ENCODE results near the gene SLC35A2. TPM values are rescaled to one million over a fixed set of nuclear protein-coding genes. Genes with fewer than 3 reads are reported as not detected.

SLC35A2 gene
- total and polyA plus RNA-seq, 2 of the 4 experiments (the other 2 are of a cell fraction) = 10.8 to 48.3 TPM

DNA sequence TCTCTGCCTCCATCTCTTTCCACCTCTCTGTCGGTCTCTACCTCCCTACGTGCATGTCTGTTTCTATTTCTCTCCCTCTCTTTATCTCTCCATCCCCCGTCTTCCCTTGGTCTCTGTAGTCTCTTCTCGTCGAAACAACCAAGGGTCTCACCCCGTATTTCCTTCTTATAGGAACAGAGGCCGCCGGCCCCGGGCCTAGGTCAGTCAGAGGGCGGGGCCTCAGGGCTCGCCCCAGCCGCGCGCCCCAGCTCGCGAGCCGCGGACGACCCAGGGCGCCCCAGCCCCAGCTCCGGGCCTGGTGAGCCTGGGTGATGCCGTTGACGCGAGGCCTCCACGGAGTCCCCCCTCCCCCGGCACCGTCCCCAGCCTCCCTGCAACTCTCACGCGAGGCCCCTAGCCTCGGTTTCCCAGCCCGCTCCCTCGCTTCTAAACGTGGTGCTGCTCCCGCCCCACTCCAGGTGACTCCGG is 20.5 kb downstream of the SLC35A2 start:
- Histone ChIP-seq H2AK9ac (replicated peaks; ENCODE audit: low read depth, low read length, poor library complexity) (no peak overlapping the region), H2BK120ac (ENCODE audit: low read depth, low read length) (no peak overlapping the region), H4K20me1 (ENCODE audit: insufficient read depth, low read length) (no peaks in the 10 kb centered on the region), H3K4me3 (ENCODE audit: insufficient read depth, low read depth, low read length) (peak overlapping the region; percentile 32), H3K23ac (ENCODE audit: low read depth, low read length) (no peak overlapping the region), H3K18ac (ENCODE audit: low read depth, low read length) (no peak overlapping the region), H3K9ac (ENCODE audit: low read depth, low read length) (peak overlapping the region; percentile 25; the same call in 1 of the 2 replicates), H3K4me2 (ENCODE audit: low read depth, low read length) (peak overlapping the region; percentile 65), H2AFZ (replicated peaks; ENCODE audit: low read length, poor library complexity) (peak overlapping the region; percentile 84), H2BK5ac (ENCODE audit: low read depth, low read length, poor library complexity, severe bottlenecking) (no peak overlapping the region), H3K79me1 (ENCODE audit: low read depth in 1 of 2, low read length in 2 of 2) (peaks cover 0 to 8% of the 10 kb centered on the region in 2 experiments; a peak in 1 of 4 replicates), H2BK20ac (ENCODE audit: low read depth, low read length) (no peak overlapping the region), H3K4ac (ENCODE audit: low read depth, low read length) (no peak overlapping the region), H2BK15ac (ENCODE audit: low read depth, low read length) (no peak overlapping the region), H4K91ac (ENCODE audit: insufficient read depth, low read depth, low read length) (no peak overlapping the region), H4K5ac (ENCODE audit: low read depth, low read length) (peak overlapping the region; percentile 49; the same call in 1 of the 2 replicates), H3K14ac (replicated peaks; ENCODE audit: low read depth, low read length) (no peak overlapping the region), H3K27ac (ENCODE audit: insufficient read depth, low read length) (no peak overlapping the region; the same call in 1 of the 2 replicates), H3K9me1 (ENCODE audit: insufficient read depth, low read length) (0 out of 2 replicates have a peak, but pooled peaks cover 7% of the 10 kb centered on the region), H3K36me3 (ENCODE audit: control insufficient read depth, insufficient read depth, low read length) (no peaks in the 10 kb centered on the region), H3K27me3 (ENCODE audit: control insufficient read depth, insufficient read depth, low read length) (no peaks in the 10 kb centered on the region), H4K8ac (ENCODE audit: low read depth in 2 of 2, low read length in 2 of 2) (peak overlapping the region; percentile 40 to 51; a peak in 1 of 4 replicates), H3K4me1 (ENCODE audit: control insufficient read depth, insufficient read depth, low read length) (no peaks in the 10 kb centered on the region), H3K9me3 (ENCODE audit: control insufficient read depth, insufficient read depth, low read length) (no peaks in the 10 kb centered on the region), H2AK5ac (ENCODE audit: low read depth, low read length) (no peak overlapping the region), H3K56ac (ENCODE audit: extremely low read depth, insufficient read depth, low read length) (no peak overlapping the region)
- no TSS peak for BruUV-seq (replicated peaks)
- ATAC-seq (ENCODE audit: low read depth) = peak; percentile 39
- in situ Hi-C loops (cut with MboI; ENCODE audit: low sequenced_read_pairs) (no loop called here), intact Hi-C loops (cut with micrococcal nuclease) (no loop called here), dilution Hi-C loops (cut with HindIII; ENCODE audit: low sequenced_read_pairs, unreplicated experiment) (no loop called here)
- ChIA-PET POLR2A (ENCODE audit: unreplicated experiment) (interaction anchor here (0.6 kb wide), 1 partner anchor 66 kb away, joined by 3 read pairs; no protein-coding TSS in a partner anchor), CTCF (interaction anchor here (0.6 kb wide), 1 partner anchor 195 kb away, joined by 4 read pairs; no protein-coding TSS in a partner anchor)
- no peak for TF ChIP-seq RFX5 (IDR thresholded peaks at IDR 0.05; ENCODE audit: low read depth, low read length)
- no peak for TF ChIP-seq CHD1 (IDR thresholded peaks at IDR 0.05; ENCODE audit: low read depth, low read length)
- TF ChIP-seq SMC3 (IDR thresholded peaks at IDR 0.05; ENCODE audit: low read depth, low read length) = no peak
- TF ChIP-seq POLR2A (IDR thresholded peaks at IDR 0.05; ENCODE audit: low read depth, low read length) = no peak
- TF ChIP-seq BHLHE40 (IDR thresholded peaks at IDR 0.05; ENCODE audit: low read depth, low read length) = no peak
- no peak for TF ChIP-seq MAFK (IDR thresholded peaks at IDR 0.05; ENCODE audit: low read depth, low read length)
- no peak for TF ChIP-seq FOS (IDR thresholded peaks at IDR 0.05; ENCODE audit: low read depth, low read length)
- TF ChIP-seq, protein P1, sequence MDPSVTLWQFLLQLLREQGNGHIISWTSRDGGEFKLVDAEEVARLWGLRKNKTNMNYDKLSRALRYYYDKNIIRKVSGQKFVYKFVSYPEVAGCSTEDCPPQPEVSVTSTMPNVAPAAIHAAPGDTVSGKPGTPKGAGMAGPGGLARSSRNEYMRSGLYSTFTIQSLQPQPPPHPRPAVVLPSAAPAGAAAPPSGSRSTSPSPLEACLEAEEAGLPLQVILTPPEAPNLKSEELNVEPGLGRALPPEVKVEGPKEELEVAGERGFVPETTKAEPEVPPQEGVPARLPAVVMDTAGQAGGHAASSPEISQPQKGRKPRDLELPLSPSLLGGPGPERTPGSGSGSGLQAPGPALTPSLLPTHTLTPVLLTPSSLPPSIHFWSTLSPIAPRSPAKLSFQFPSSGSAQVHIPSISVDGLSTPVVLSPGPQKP (IDR thresholded peaks at IDR 0.05; ENCODE audit: borderline replicate concordance, low read depth, low read length) = no peak
- TF ChIP-seq, protein P2, sequence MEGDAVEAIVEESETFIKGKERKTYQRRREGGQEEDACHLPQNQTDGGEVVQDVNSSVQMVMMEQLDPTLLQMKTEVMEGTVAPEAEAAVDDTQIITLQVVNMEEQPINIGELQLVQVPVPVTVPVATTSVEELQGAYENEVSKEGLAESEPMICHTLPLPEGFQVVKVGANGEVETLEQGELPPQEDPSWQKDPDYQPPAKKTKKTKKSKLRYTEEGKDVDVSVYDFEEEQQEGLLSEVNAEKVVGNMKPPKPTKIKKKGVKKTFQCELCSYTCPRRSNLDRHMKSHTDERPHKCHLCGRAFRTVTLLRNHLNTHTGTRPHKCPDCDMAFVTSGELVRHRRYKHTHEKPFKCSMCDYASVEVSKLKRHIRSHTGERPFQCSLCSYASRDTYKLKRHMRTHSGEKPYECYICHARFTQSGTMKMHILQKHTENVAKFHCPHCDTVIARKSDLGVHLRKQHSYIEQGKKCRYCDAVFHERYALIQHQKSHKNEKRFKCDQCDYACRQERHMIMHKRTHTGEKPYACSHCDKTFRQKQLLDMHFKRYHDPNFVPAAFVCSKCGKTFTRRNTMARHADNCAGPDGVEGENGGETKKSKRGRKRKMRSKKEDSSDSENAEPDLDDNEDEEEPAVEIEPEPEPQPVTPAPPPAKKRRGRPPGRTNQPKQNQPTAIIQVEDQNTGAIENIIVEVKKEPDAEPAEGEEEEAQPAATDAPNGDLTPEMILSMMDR (conservative IDR thresholded peaks at IDR 0.05; ENCODE audit: low read depth, low read length) = no peak
- TF ChIP-seq MXI1 (IDR thresholded peaks at IDR 0.05; ENCODE audit: borderline replicate concordance, low read depth, low read length) = no peak
- TF ChIP-seq MAZ (IDR thresholded peaks at IDR 0.05; ENCODE audit: borderline replicate concordance, low read depth, low read length) = no peak
- no peak for TF ChIP-seq NFE2L2 (IDR thresholded peaks at IDR 0.05; ENCODE audit: low read depth, low read length)
- no peak for TF ChIP-seq RCOR1 (IDR thresholded peaks at IDR 0.05; ENCODE audit: insufficient replicate concordance, low read length)
- no peak for TF ChIP-seq CEBPB (IDR thresholded peaks at IDR 0.05; ENCODE audit: low read depth, low read length)
- TF ChIP-seq RAD21 (IDR thresholded peaks at IDR 0.05; ENCODE audit: low read length) = no peak
- 31% methylated on average over 20 of the region's 35 CpGs; no CpG with 5 or more reads in 1 of the 2 experiments for WGBS, 2 experiments (ENCODE audit: extremely low coverage in 2 of 2, insufficient read length in 1 of 2)
- DNase-seq = no peak

Data from IMR-90 (cell line).